ENCODE results near the gene ALDH1L2. TPM values are rescaled to one million over a fixed set of nuclear protein-coding genes. Genes with fewer than 3 reads are reported as not detected.
"Not testable (repeated sequence)": the region's sequence is repeated elsewhere in the genome, so short reads cannot be mapped to it uniquely, and the experiment has no call there.

The ALDH1L2 gene
- polyA plus RNA-seq, 4 donors, result 0.72 to 1.5 (median 1.2) TPM

DNA sequence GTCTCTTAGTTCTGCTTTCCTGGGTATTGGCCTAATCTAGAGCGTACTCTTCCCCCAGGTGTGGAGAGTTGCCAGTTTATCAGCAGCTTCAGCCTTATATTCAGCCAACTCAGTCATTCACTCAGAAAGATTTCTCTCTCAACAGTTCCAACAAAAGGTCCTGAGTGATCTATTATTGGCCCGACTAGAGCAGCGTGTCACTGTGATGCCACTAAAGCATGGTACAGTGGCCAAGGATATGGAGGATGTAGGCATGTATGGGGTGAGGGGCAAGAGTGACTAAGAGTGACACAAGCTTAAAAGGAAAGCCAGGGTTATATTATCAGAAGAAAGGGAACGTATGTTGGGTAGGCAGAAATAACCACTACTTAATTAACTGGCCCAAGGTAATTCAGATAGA lies 93.3 kb downstream of the ALDH1L2 start:
- no peak for DNase-seq (ENCODE audit: low read depth in 4 of 4, low spot score in 2 of 4)

DNA sequence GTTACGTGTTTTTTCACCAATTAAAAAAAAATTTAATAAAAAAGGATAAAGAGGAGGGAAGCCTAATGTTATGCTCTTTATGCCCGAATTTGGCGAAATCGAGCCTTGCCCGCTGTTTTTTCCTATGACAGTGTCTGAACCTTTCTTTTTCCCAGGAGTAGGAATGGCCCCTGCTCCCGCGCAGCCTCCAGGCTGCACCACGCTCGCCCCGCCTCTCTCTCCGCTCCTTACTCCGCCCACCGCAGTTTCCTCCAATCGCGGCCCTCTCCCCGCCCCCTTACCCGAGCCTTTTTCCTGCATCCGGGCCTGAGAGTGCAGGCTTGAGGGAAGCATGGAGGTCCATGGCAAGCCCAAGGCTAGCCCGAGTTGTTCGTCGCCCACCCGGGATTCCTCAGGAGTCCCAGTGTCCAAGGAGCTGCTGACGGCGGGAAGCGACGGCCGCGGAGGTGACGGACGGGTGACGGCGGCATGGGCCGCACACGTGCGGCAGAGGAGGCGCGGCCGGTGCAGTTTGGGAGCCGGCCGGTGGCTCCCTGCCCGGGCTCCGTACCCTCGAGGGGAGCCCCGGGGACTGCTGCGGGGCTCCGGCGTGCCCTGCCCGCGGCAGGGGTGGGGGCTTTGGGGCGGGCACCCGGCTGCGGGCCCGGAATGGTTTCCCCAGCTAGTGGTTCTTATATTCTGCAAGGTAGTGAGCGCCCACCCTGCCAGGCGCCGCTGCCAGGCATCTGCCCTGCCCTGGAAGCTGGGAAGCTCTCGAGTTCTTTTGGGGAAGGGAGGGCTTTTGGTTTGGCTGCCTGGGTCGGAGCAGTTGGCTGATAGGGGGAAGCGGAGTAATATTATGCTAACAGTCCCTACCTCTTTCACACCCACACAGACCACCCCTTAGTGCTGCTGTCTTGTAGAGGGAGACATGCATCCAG lies 98.0 kb downstream of the ALDH1L2 start, which contains the start of gene NOPCHAP1:
NOPCHAP1 (plus strand) TSS at position 295 of the 920 bp plus-strand sequence; CDS start at position 332, 37 bp downstream.
- DNase-seq (ENCODE audit: low read depth in 4 of 4, low spot score in 2 of 4), result peak; percentile 57 to 89 (median 82)

GRCh38 chr12:104985206-104985605 lies 99.1 kb downstream of the ALDH1L2 start:
- no peak for DNase-seq (ENCODE audit: low read depth in 4 of 4, low spot score in 2 of 4)

- not testable (repeated sequence) for DNase-seq (ENCODE audit: low read depth in 4 of 4, low spot score in 2 of 4)
Observed at GRCh38 chr12:104977688-104978087, 106.6 kb downstream of the ALDH1L2 start.

GRCh38 chr12:104976703-104977102 lies 107.6 kb downstream of the ALDH1L2 start:
- DNase-seq (ENCODE audit: low read depth in 4 of 4, low spot score in 2 of 4), result no peak

DNA sequence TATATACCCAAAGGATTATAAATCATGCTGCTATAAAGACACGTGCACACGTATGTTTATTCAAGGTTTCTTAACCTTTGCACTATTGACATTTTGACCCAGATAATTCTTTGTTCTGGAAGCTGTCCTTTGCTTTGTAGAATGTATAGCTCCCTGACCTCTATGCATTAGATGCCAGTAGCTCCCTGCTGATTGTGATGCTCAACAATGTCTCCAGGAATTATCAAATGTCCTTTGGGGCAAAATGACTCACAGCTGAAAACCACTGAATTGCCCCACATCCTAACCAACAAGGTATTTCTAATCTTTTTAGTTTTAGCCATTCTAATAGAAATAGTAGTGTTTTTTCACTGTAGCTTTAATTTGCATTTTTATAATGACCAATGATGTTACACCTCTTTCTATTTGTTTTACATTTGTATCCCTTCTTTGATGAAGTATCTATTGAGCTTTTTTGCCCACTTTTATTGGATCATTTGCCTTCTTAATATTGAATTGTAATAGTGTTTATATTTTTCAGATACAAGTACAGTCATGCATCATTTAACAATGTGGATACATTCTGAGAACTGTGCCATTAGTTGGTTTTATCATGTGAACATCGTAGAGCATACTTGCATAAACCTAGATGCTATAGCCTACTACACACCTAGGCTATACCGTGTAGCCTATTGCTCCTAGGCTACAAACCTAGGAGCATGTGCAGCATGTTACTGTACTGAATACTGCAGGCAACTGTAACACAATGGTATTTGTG lies 108.5 kb downstream of the ALDH1L2 start:
- no peak for DNase-seq (ENCODE audit: low read depth in 4 of 4, low spot score in 2 of 4)

DNA sequence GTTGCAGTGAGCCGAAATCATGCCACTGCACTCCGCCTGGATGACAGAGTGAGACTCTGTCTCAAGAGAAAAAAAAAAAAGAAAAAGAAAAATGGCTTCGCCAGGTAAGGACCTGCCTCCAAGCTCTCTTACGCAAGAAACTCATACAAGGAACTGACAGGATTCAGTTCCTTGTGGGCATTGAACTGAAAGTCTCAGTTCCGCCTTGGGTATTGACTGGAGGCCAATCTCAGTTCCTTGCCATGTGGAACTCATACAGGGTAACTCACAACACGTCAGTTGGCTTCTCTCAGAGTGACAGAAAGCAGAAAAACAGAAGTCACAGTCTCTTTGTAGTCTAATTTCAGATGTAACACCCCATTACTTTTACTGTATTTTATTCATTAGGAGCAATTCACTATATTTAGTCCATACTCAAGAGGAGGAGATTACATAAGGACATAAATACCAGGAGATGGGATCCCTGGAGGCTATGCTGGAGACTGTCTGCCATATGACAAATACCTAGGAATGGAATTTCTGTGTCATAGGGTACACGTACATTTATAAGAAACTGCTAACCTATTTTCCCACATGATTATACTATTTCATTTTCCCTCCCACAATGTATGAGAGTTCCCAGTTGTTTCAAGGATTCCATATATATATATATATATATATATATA lies 109.5 kb downstream of the ALDH1L2 start:
- DNase-seq (ENCODE audit: low read depth in 4 of 4, low spot score in 2 of 4), result no peak

- DNase-seq (ENCODE audit: low read depth in 4 of 4, low spot score in 2 of 4), result no peak
Observed at GRCh38 chr12:104973250-104973649, 111.0 kb downstream of the ALDH1L2 start.

DNA sequence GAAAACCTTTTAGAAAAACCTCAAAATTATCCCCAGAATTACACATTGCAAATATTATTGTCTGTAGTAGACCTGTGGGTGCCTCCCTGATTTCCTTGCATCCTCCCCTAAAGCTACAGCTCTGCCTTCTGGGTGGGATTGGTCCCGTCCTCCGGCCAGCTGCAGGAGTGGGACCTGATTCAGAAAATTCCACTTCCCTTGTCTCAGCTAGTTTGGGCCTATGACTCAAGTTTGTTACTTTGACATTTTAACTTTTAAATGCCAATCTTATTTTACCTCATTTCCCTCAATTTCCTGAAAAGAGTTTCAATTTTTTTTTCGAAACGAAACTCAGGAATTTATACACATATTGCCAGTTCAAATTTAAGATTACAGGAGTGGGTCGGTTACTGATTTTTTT lies 113.0 kb downstream of the ALDH1L2 start:
- no peak for DNase-seq (ENCODE audit: low read depth in 4 of 4, low spot score in 2 of 4)

Other genes starting within 250 kb of the ALDH1L2 start
- 1 to 10 TPM; 4.0 to 6.8 (median 5.3) TPM for gene SLC41A2, start 126.2 kb downstream of the ALDH1L2 start, polyA plus RNA-seq (ENCODE audit: insufficient read length in 4 of 4)
- 10 to 100 TPM; 10.4 to 14.2 (median 12.5) TPM for gene NOPCHAP1, start 98.1 kb downstream of the ALDH1L2 start, polyA plus RNA-seq (ENCODE audit: insufficient read length in 4 of 4)
- gene WASHC4, start 23.3 kb upstream of the ALDH1L2 start, polyA plus RNA-seq (ENCODE audit: insufficient read length in 4 of 4), result 10 to 100 TPM; 50.7 to 81.4 (median 57.7) TPM
- gene APPL2, start 151.7 kb upstream of the ALDH1L2 start, polyA plus RNA-seq (ENCODE audit: insufficient read length in 4 of 4), result 100 to 1,000 TPM in 2 of 4 donors, 10 to 100 TPM in 2; 67.2 to 111 (median 89.9) TPM
- 10 to 100 TPM; 75.2 to 81.6 (median 76.9) TPM for gene C12orf75, start 246.2 kb upstream of the ALDH1L2 start, polyA plus RNA-seq (ENCODE audit: insufficient read length in 4 of 4)